ENCODE results near the gene OR1J2. TPM values are rescaled to one million over a fixed set of nuclear protein-coding genes. Genes with fewer than 3 reads are reported as not detected.

The OR1J2 gene
- total and polyA plus RNA-seq, 9 of the 15 experiments (the other 6 are each of a cell fraction or from before 2014, with no cell fraction given) = not detected

DNA sequence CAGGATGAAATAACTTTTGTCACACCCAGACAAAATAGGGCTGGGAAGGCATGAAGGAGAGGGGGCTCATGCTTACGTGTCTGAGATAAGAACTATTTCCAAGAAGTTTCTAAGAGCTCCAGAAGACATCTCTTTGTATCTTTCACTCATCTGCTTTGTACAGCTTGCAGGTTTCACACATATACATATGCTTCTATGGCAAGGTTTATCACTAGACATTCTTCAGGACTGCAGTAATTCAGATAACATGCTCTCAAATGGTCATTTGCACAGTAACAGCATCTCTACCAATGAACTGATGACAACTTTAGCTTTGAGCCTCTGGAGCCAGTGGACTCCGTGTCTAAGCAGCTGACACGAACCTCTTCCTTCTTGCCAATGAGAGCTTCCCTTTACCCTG is 36.0 kb upstream of the OR1J2 start (continued):
- TF ChIP-seq TAL1 (IDR thresholded peaks at IDR 0.05) (peak; percentile 61), TEAD1 (CRISPR knock-in tag; IDR thresholded peaks at IDR 0.05) (no peak), LEF1 (IDR thresholded peaks at IDR 0.05) (no peak), DPF2 (IDR thresholded peaks at IDR 0.05) (0 out of 2 replicates have a peak, but pooled peaks have one; percentile 12), ARID1B (IDR thresholded peaks at IDR 0.05) (peak; percentile 77), SOX6 (IDR thresholded peaks at IDR 0.05) (0 out of 2 replicates have a peak, but pooled peaks have one; percentile 25), ZNF780A (CRISPR knock-in tag; IDR thresholded peaks at IDR 0.05) (no peak)

DNA sequence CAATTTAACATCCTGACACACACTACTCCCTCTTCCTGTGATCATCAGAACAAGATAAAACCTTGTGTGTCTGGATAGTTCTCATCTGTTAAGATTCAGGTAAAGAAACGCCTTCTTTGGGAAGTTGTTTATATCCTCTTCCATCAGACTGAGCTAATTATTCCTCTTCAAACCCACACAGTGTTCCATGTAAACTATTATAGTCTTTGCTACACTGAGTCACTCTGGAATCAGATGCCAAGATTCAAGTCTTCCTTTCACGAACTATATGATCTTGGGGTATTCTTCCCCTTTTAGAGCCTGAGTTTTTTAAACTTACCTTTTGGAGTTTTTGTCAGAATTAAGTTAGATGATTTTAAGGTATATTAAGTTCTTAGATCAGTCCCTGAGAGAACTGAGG is 34.9 kb upstream of the OR1J2 start:
- Histone ChIP-seq H2AFZ (ENCODE audit: low read depth, low read length) (no peak overlapping the region), H3K27me3 (ENCODE audit: control insufficient read depth in 2 of 2, insufficient read depth in 2 of 2, low read length in 2 of 2) (peaks cover 3 to 16% of the 10 kb centered on the region in 2 experiments; a peak in 3 of 5 replicates), H3K9ac (ENCODE audit: insufficient read depth in 1 of 2, low read depth in 2 of 2, low read length in 2 of 2) (no peak overlapping the region), H3K9me1 (ENCODE audit: control insufficient read depth, insufficient read depth, low read length) (no peaks in the 10 kb centered on the region), H3K9me3 (replicated peaks; ENCODE audit: control insufficient read depth, insufficient read depth, low read depth, low read length) (no peaks in the 10 kb centered on the region), H3K4me3 (no peak overlapping the region), H3K27ac (ENCODE audit: extremely low read depth, low read depth, low read length) (no peak overlapping the region), H3K36me3 (ENCODE audit: control insufficient read depth, insufficient read depth, low read length) (no peaks in the 10 kb centered on the region), H3K4me2 (ENCODE audit: insufficient read depth, low read length) (no peak overlapping the region), H3K79me2 (ENCODE audit: control insufficient read depth, insufficient read depth, low read length) (no peaks in the 10 kb centered on the region), H3K4me1 (replicated peaks in 1 of 2; ENCODE audit: control insufficient read depth in 2 of 2, insufficient read depth in 2 of 2, low read length in 2 of 2) (peaks cover 0 to 4% of the 10 kb centered on the region in 2 experiments; a peak in 2 of 5 replicates), H4K20me1 (replicated peaks; ENCODE audit: control insufficient read depth, insufficient read depth, low read length) (no peaks in the 10 kb centered on the region)
- ATAC-seq = no peak
- TF ChIP-seq ZNF124 (CRISPR knock-in tag; IDR thresholded peaks at IDR 0.05) (no peak), POLR2G (IDR thresholded peaks at IDR 0.05; ENCODE audit: low read depth, low read length) (no peak), PRMT5 (CRISPR knock-in tag; IDR thresholded peaks at IDR 0.05) (no peak), ZNF778 (CRISPR knock-in tag; IDR thresholded peaks at IDR 0.05) (no peak), ATF7 (IDR thresholded peaks at IDR 0.05) (no peak), RBM25 (IDR thresholded peaks at IDR 0.05; ENCODE audit: low read depth, low read length, severe bottlenecking) (no peak), SAP30 (IDR thresholded peaks at IDR 0.05; ENCODE audit: borderline replicate concordance, insufficient read depth, low read depth, low read length, poor library complexity, severe bottlenecking) (no peak), SREBF2 (CRISPR knock-in tag; IDR thresholded peaks at IDR 0.05) (no peak), KLF1 (tag; IDR thresholded peaks at IDR 0.05) (no peak)
- TF ChIP-seq, protein P1, sequence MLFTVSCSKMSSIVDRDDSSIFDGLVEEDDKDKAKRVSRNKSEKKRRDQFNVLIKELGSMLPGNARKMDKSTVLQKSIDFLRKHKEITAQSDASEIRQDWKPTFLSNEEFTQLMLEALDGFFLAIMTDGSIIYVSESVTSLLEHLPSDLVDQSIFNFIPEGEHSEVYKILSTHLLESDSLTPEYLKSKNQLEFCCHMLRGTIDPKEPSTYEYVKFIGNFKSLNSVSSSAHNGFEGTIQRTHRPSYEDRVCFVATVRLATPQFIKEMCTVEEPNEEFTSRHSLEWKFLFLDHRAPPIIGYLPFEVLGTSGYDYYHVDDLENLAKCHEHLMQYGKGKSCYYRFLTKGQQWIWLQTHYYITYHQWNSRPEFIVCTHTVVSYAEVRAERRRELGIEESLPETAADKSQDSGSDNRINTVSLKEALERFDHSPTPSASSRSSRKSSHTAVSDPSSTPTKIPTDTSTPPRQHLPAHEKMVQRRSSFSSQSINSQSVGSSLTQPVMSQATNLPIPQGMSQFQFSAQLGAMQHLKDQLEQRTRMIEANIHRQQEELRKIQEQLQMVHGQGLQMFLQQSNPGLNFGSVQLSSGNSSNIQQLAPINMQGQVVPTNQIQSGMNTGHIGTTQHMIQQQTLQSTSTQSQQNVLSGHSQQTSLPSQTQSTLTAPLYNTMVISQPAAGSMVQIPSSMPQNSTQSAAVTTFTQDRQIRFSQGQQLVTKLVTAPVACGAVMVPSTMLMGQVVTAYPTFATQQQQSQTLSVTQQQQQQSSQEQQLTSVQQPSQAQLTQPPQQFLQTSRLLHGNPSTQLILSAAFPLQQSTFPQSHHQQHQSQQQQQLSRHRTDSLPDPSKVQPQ (CRISPR knock-in tag; IDR thresholded peaks at IDR 0.05; ENCODE audit: borderline replicate concordance) = no peak
- intact Hi-C loops (cut with micrococcal nuclease) (no loop called here), in situ Hi-C loops (cut with MboI) (no loop called here)
- no peak for DNase-seq (ENCODE audit: extremely low read depth in 1 of 4, low spot score in 3 of 4)
- 0% methylated on average over 2 of the region's 2 CpGs for WGBS (ENCODE audit: insufficient coverage, low coverage, missing lambda C conversion rate)
- CTCF ChIA-PET (ENCODE audit: low intra/inter-chr PET ratio) = no interaction called here
- POLR2A ChIA-PET = interaction anchor here (1.6 kb wide), 1 partner anchor 9 kb away, joined by 6 read pairs; no protein-coding TSS in a partner anchor
- FAIRE-seq = no peak
- BruUV-seq (replicated peaks) = no TSS peak

Measured in K562 (cell line).